HL-60 (cell line): ENCODE results near the gene ZNF2.

ENCODE experiments used
- GABPA ChIP-seq: IDR thresholded peaks from 2 replicates; pipeline ENCODE4 v1.6.1; 2012; ENCODE audit warnings: low read depth
- POLR2AphosphoS5 ChIP-seq: IDR thresholded peaks from 2 replicates; pipeline ENCODE4 v1.6.1; 2012; ENCODE audit warnings: low read depth
- SPI1 ChIP-seq: IDR thresholded peaks from 2 replicates; pipeline ENCODE4 v1.6.1; 2012; ENCODE audit warnings: low read depth, mild to moderate bottlenecking, borderline replicate concordance
- TF ChIP-seq, protein P1 (sequence below): IDR thresholded peaks from one replicate; pipeline ENCODE4 v1.5.1; 2011; ENCODE audit warnings: low read length, control low read depth, inconsistent platforms; ENCODE audit not compliant: insufficient read depth

DNA sequence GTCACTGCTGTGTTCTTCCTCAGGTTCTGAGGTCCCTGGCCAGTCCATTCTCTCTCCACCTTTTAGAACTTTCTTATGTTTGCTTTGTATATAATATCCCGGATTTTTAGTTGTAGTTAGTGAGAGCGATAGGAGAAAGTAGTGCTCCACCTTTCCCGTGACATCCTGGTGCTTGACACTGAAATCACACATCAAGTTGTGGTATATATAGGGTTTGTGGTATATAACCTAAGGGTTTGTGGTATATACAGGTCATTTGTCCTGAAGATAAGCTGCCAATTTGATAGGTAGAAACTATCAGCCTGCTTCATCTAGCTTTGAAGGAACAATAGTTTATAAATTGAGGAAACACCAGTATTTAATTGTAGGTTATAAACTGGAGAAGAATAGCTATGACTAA is 54.8 kb downstream of the ZNF2 start:
- TF ChIP-seq, protein P1, sequence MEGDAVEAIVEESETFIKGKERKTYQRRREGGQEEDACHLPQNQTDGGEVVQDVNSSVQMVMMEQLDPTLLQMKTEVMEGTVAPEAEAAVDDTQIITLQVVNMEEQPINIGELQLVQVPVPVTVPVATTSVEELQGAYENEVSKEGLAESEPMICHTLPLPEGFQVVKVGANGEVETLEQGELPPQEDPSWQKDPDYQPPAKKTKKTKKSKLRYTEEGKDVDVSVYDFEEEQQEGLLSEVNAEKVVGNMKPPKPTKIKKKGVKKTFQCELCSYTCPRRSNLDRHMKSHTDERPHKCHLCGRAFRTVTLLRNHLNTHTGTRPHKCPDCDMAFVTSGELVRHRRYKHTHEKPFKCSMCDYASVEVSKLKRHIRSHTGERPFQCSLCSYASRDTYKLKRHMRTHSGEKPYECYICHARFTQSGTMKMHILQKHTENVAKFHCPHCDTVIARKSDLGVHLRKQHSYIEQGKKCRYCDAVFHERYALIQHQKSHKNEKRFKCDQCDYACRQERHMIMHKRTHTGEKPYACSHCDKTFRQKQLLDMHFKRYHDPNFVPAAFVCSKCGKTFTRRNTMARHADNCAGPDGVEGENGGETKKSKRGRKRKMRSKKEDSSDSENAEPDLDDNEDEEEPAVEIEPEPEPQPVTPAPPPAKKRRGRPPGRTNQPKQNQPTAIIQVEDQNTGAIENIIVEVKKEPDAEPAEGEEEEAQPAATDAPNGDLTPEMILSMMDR = no peak
- TF ChIP-seq SPI1 (no peak), POLR2AphosphoS5 (no peak), GABPA (no peak)
